ENCODE data around the gene LETM1. TPM values are rescaled to one million over a fixed set of nuclear protein-coding genes. Genes with fewer than 3 reads are reported as not detected.

The LETM1 gene
- total RNA-seq, 2 donors from 2014 or later: 64.5 to 129 TPM

DNA sequence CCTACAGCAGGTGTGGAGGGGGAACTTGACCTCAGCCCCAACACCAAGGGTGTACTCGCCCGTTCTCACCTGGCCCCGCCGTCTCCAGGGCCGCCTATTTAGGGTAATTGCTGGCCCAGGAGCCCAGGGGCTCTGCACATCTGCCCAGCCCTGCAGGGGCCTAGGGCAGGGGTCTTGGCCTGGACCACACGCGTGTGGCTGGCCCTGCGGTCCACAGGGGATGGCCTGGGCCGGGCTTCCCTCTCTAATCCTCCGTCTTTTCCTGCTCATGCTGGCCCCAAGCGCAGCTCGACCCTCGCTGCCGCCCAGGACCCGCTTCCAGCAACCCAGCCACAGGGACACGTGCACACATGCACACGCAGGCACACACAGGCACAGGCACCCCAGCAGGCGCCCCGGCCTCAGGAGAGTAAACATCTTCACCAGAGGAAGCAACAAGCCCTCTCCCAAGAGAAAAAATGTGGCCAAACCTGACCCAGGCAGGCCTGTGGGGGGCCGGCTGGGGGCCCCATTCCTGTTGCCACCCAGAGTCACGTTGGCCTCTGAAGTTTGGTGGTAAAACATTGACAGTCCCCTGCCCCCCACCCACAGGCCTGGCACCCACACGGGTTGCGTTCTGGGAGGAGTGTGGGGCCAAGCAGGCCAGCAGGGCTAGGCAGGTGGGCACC lies 87.5 kb downstream of the LETM1 start:
- Mint-ChIP-seq H3K9me3 (no peaks in the 10 kb centered on the region), H3K4me3 (peak overlapping the region; percentile 27), H3K36me3 (no peaks in the 10 kb centered on the region), H3K27ac (no peak overlapping the region), H3K4me1 (ENCODE audit: low read depth in 2 of 2) (peaks cover 0 to 2% of the 10 kb centered on the region in 2 donors), H3K27me3 (peaks cover 5 to 10% of the 10 kb centered on the region in 2 donors)
- DNase-seq (ENCODE audit: low spot score) (no peak), ATAC-seq (no peak)

DNA sequence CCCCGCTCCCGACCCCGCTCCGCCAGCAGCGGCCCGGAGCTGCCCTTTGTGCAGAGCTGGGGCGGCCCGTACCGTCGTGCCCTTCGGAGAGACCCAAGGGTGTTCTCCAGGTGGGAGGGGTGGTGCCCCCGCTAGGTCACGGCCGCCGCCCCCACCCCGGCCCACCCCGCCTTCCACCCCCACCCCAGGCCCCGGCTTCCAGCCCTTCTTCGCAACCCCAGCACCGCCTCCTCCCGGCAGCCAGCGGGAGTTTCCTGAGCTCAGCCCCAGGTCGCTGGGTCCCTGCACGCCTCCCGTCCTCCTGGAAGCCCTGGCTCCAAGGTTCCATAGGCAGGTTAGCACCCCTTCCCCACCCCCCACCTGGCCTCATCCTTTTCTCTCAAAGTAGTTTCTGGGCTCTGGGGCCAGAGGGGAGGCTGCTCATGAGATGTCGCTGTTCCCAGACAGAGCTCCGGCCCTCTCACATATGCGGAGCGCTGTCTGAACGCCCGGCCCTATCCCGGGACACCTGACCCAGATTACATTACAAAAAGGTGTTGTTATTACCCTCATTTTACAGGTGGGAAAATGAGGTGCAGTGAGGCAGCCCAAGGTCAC lies 88.1 kb downstream of the LETM1 start:
- no peak for DNase-seq (ENCODE audit: low spot score)
- no peak overlapping the region for H3K4me3 Mint-ChIP-seq

DNA sequence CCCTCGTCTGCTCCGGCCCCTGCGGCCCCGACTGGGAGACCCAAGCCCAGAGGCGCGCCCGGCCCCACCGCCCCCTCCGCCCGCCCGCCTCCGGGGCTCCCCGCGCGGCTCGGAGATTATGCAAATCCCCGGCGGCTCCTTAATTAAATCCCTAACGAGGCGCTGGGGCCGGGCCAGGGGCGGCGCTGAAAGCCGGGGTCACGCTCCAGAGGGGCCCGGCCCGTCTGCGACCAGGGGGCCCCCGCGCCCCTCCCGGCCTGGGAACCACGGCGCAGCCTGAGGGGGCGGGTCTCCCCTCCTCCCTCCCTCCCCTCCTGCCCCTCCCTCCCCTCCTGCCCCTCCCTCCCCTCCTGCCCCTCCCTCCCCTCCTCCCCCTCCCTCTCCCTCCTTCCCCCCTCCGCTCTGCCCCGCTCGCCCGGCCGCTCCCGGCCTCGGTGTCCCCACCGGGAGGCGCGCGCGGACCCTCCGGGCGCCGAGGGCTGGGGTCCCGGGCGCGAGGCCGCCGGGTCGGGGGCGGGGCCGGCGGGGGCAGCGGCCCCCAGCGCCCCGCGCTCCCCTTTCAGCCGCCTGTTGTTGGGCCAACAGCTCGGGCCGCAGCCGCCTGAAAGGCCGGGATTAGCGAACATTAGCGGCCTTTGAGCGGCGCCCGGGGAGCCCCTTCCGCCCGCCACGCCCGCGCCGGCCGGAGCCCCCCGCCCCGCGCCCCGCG lies 88.7 kb downstream of the LETM1 start:
- Mint-ChIP-seq H3K4me3 (no peak overlapping the region), H3K36me3 (no peaks in the 10 kb centered on the region), H3K27me3 (peaks cover 5 to 12% of the 10 kb centered on the region in 2 donors), H3K4me1 (ENCODE audit: low read depth in 2 of 2) (peaks cover 0 to 2% of the 10 kb centered on the region in 2 donors), H3K9me3 (no peaks in the 10 kb centered on the region), H3K27ac (no peak overlapping the region)
- DNase-seq (ENCODE audit: low spot score): no peak
- ATAC-seq: no peak

More for the DNA sequence above, 88.1 kb downstream of the LETM1 start:
- H3K27me3 Mint-ChIP-seq: peaks cover 5 to 10% of the 10 kb centered on the region in 2 donors
- no peak overlapping the region for H3K27ac Mint-ChIP-seq
- no peaks in the 10 kb centered on the region for H3K36me3 Mint-ChIP-seq
- no peaks in the 10 kb centered on the region for H3K9me3 Mint-ChIP-seq
- H3K4me1 Mint-ChIP-seq (ENCODE audit: low read depth in 2 of 2): peaks cover 0 to 2% of the 10 kb centered on the region in 2 donors
- no peak for ATAC-seq

- Mint-ChIP-seq H3K4me1 (ENCODE audit: low read depth in 2 of 2) (peaks cover 0 to 2% of the 10 kb centered on the region in 2 donors), H3K27me3 (peaks cover 5 to 12% of the 10 kb centered on the region in 2 donors), H3K36me3 (no peaks in the 10 kb centered on the region), H3K27ac (no peak overlapping the region), H3K9me3 (no peaks in the 10 kb centered on the region), H3K4me3 (no peak overlapping the region)
- ATAC-seq: no peak
- no peak for DNase-seq (ENCODE audit: low spot score)
Observed at GRCh38 chr4:1766106-1767060, 89.6 kb downstream of the LETM1 start.

GRCh38 chr4:1765409-1766072 lies 90.4 kb downstream of the LETM1 start:
- Mint-ChIP-seq H3K9me3 (no peaks in the 10 kb centered on the region), H3K4me1 (ENCODE audit: low read depth in 2 of 2) (peaks cover 0 to 2% of the 10 kb centered on the region in 2 donors), H3K27me3 (peaks cover 5 to 12% of the 10 kb centered on the region in 2 donors), H3K4me3 (no peak overlapping the region), H3K36me3 (no peaks in the 10 kb centered on the region), H3K27ac (no peak overlapping the region)
- ATAC-seq (no peak), DNase-seq (ENCODE audit: low spot score) (no peak)

GRCh38 chr4:1764670-1765069 lies 91.3 kb downstream of the LETM1 start:
- ATAC-seq: no peak
- H3K9me3 Mint-ChIP-seq: no peaks in the 10 kb centered on the region

GRCh38 chr4:1763550-1764080 lies 92.3 kb downstream of the LETM1 start:
- H3K9me3 Mint-ChIP-seq: no peaks in the 10 kb centered on the region
- peaks cover 0 to 2% of the 10 kb centered on the region in 2 donors for H3K4me1 Mint-ChIP-seq (ENCODE audit: low read depth in 2 of 2)
- no peak for DNase-seq (ENCODE audit: low spot score)
- no peak for ATAC-seq
- no peak overlapping the region for H3K27ac Mint-ChIP-seq
- peaks cover 5 to 10% of the 10 kb centered on the region in 2 donors for H3K27me3 Mint-ChIP-seq
- no peaks in the 10 kb centered on the region for H3K36me3 Mint-ChIP-seq
- no peak overlapping the region for H3K4me3 Mint-ChIP-seq

More at GRCh38 chr4:1764670-1765069, 91.3 kb downstream of the LETM1 start:
- no peak for DNase-seq (ENCODE audit: low spot score)
- Mint-ChIP-seq H3K27ac (no peak overlapping the region), H3K4me1 (ENCODE audit: low read depth in 2 of 2) (peaks cover 0 to 2% of the 10 kb centered on the region in 2 donors), H3K27me3 (peaks cover 5 to 12% of the 10 kb centered on the region in 2 donors), H3K4me3 (no peak overlapping the region), H3K36me3 (no peaks in the 10 kb centered on the region)

DNA sequence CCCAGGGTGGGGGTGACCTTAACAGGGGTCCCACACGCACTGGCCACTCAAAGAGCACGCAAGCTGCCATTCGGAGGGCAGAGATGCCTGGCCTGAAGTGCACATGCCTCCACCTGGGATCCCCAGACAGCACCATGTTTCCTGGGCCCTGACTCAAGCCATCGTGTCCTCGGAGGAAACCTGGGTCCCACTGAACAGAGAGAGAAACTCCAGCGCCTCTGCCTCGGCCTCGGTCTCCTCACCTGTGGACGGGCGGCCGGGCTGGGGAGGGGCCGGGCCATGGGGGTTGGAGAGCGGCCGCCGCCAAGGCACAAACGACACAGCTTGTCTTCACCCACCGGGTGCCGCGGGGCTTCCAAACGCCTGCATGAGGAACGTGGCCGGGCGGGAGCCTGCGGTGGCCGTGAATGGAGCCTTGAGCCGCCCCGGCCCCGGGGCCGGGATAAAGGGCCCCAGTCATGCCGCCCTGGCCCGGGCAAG lies 92.8 kb downstream of the LETM1 start:
- peaks cover 5 to 8% of the 10 kb centered on the region in 2 donors for H3K27me3 Mint-ChIP-seq
- DNase-seq (ENCODE audit: low spot score): no peak
- no peaks in the 10 kb centered on the region for H3K36me3 Mint-ChIP-seq

DNA sequence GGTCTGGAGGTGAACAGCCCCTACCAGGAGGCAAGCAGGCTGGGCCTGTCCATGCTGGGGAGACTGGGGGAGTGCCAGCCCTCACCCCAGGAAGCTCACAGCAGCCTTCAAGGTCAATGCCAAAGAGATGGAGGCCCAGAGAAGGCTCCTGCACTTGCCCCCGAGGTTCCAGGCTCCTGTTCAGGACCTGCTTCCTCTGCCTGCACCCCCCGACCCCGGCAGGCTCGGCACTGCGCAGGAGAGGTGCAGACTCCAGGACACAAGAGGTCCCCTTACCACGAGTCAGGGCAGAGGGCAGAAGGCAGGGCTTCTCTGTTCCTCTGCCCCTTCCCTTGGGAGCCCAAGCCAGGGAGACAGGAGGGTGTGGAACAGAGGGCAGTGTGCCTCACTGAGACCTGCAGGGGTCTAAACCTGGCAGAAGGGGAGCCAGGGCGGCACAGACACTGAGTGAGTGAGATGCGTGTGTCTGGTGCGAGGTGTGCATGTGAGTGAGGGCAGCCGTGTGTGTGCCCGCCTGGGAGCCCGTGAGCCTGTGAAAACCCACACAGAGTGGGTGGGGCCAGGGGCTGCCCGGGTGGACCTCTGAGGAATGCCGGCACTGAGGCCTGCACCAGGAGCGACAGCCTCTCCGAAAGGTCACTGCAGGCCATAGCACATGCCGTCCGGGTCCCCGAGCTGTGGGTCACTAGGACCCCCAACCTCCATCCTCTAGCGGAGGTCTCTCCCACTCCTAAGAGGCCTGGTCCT lies 93.5 kb downstream of the LETM1 start:
- Mint-ChIP-seq H3K4me3 (no peak overlapping the region), H3K36me3 (no peaks in the 10 kb centered on the region), H3K4me1 (ENCODE audit: low read depth in 2 of 2) (no peaks in the 10 kb centered on the region), H3K27me3 (peaks cover 5% of the 10 kb centered on the region in 2 donors), H3K27ac (no peak overlapping the region), H3K9me3 (no peaks in the 10 kb centered on the region)
- ATAC-seq (no peak), DNase-seq (ENCODE audit: low spot score) (no peak)

More for the DNA sequence above, 92.8 kb downstream of the LETM1 start:
- Mint-ChIP-seq H3K27ac (no peak overlapping the region), H3K9me3 (no peaks in the 10 kb centered on the region), H3K4me3 (no peak overlapping the region), H3K4me1 (ENCODE audit: low read depth in 2 of 2) (no peaks in the 10 kb centered on the region)
- ATAC-seq: no peak

Other genes with a start within 250 kb of the LETM1 start
- gene FAM53A, start 171.8 kb downstream of the LETM1 start, total RNA-seq: 1 to 10 TPM in 1 of 2 donors, under 1 TPM in 1; 0.78 to 6.2 TPM
- gene SLBP, start 143.8 kb downstream of the LETM1 start, total RNA-seq: 100 to 1,000 TPM in 1 of 2 donors, 10 to 100 TPM in 1; 83.0 to 129 TPM
- gene TMEM129, start 134.8 kb downstream of the LETM1 start, total RNA-seq: 10 to 100 TPM; 19.6 to 21.2 TPM
- 100 to 1,000 TPM in 1 of 2 donors, 10 to 100 TPM in 1; 97.2 to 212 TPM for gene TACC3, start 134.6 kb downstream of the LETM1 start, total RNA-seq
- gene FGFR3, start 62.9 kb downstream of the LETM1 start, total RNA-seq: not detected
- 100 to 1,000 TPM; 127 to 375 TPM for gene NSD2, start 15.2 kb upstream of the LETM1 start, total RNA-seq
- gene NELFA, start 152.8 kb upstream of the LETM1 start, total RNA-seq: 10 to 100 TPM; 29.6 to 59.3 TPM
- under 1 TPM; 0.05 to 0.08 TPM for gene NAT8L, start 203.2 kb upstream of the LETM1 start, total RNA-seq

All from natural killer cell treated with Interleukin-12 subunit alpha and Interleukin-12 subunit beta and Interleukin-15 and Interleukin-18, amount 100 ng/mL, for 72 hours (primary cell).